Measurements from ENCODE around the gene AGTPBP1. TPM values are rescaled to one million over a fixed set of nuclear protein-coding genes. Genes with fewer than 3 reads are reported as not detected.

Gene AGTPBP1
- total RNA-seq, 1 experiment from 2014 or later: 14.0 TPM

DNA sequence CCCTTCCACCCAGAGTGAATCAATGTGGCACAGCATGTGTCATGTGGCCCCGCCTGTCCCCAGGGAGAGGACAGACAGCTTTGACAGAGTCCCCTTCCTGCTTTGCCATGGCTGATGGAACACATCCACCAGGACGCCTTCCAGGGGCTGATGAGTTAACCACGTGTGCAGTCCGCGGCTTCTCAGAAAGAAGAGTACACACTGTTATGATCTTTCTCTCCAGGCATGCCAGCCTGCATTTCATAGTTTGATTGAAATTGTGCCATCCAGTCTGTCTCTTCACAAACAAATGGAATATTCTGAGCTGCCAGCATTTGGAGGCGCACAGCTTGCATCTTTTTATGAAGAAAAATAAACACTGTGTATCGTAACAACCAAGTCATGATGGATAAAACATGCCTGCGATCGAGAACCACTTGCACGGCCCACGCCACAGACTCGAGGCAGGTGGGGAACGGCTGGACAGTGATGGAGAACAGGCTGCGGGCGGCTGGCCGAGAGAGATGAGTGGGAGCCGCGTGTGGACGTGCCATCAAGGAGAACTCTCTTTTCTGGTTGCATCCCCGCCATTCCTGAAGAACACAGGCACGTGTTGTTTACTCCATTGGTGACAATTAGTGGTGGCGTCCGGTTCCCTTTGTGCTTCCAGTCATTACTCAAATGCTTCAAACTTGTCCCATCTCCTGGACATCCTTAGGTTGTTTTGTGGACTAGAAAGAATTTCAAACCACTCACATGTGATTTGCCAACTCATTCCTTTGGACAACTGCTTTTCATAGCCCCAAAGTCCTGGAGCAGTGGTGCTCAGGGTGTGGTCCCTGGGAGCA, 220.2 kb downstream of the AGTPBP1 start:
- no peak for DNase-seq
- Mint-ChIP-seq H3K9me3 (ENCODE audit: low read depth, unreplicated experiment) (no peaks in the 10 kb centered on the region), H3K27me3 (ENCODE audit: unreplicated experiment) (peaks cover 28% of the 10 kb centered on the region), H3K27ac (ENCODE audit: unreplicated experiment) (no peak overlapping the region), H3K4me1 (ENCODE audit: low read depth, unreplicated experiment) (peaks cover 7% of the 10 kb centered on the region), H3K36me3 (ENCODE audit: insufficient read depth, unreplicated experiment) (no peaks in the 10 kb centered on the region), H3K4me3 (ENCODE audit: low read depth, unreplicated experiment) (no peak overlapping the region)
- TF ChIP-seq, protein P1, sequence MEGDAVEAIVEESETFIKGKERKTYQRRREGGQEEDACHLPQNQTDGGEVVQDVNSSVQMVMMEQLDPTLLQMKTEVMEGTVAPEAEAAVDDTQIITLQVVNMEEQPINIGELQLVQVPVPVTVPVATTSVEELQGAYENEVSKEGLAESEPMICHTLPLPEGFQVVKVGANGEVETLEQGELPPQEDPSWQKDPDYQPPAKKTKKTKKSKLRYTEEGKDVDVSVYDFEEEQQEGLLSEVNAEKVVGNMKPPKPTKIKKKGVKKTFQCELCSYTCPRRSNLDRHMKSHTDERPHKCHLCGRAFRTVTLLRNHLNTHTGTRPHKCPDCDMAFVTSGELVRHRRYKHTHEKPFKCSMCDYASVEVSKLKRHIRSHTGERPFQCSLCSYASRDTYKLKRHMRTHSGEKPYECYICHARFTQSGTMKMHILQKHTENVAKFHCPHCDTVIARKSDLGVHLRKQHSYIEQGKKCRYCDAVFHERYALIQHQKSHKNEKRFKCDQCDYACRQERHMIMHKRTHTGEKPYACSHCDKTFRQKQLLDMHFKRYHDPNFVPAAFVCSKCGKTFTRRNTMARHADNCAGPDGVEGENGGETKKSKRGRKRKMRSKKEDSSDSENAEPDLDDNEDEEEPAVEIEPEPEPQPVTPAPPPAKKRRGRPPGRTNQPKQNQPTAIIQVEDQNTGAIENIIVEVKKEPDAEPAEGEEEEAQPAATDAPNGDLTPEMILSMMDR (IDR thresholded peaks at IDR 0.05; ENCODE audit: unreplicated experiment): no peak
- CTCF ChIA-PET: no interaction called here
- BruUV-seq (replicated peaks): no TSS peak
- intact Hi-C loops (cut with micrococcal nuclease; ENCODE audit: unreplicated experiment): no loop called here

- H3K4me1 Mint-ChIP-seq (ENCODE audit: low read depth, unreplicated experiment): peaks cover 7% of the 10 kb centered on the region
- TF ChIP-seq, protein P1 (IDR thresholded peaks at IDR 0.05; ENCODE audit: unreplicated experiment): no peak
- no peak overlapping the region for H3K4me3 Mint-ChIP-seq (ENCODE audit: low read depth, unreplicated experiment)
- no TSS peak for BruUV-seq (replicated peaks)
- intact Hi-C loops (cut with micrococcal nuclease; ENCODE audit: unreplicated experiment): no loop called here
- CTCF ChIA-PET: interaction anchor here (0.6 kb wide), 1 partner anchor 452 kb away, joined by 6 read pairs; no protein-coding TSS in a partner anchor
- DNase-seq: peak; percentile 45
- no peaks in the 10 kb centered on the region for H3K9me3 Mint-ChIP-seq (ENCODE audit: low read depth, unreplicated experiment)
- H3K36me3 Mint-ChIP-seq (ENCODE audit: insufficient read depth, unreplicated experiment): no peaks in the 10 kb centered on the region
- H3K27ac Mint-ChIP-seq (ENCODE audit: unreplicated experiment): peak overlapping the region; percentile 37
- H3K27me3 Mint-ChIP-seq (ENCODE audit: unreplicated experiment): no peaks in the 10 kb centered on the region
Observed at GRCh38 chr9:85516976-85517637, 224.6 kb downstream of the AGTPBP1 start.

DNA sequence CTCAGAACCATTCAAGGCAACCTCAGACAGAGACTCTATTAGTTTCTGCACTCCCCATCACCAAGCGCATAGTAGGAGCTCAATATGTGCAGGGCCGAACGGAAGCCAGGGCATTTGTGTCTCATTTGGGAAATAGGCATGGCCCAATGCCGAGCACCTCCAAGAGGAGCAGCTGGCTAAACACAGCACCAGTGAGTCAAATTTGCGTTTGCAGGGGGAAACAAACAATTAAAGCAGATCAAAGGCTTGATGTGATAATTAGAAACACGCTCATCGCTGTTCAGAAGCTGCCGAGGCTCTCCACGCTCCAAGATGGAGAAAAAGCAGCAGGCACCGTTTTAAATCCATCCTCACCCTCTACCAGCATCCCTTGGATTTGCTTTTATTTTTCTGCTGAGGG, 225.3 kb downstream of the AGTPBP1 start:
- H3K36me3 Mint-ChIP-seq (ENCODE audit: insufficient read depth, unreplicated experiment): no peaks in the 10 kb centered on the region
- intact Hi-C loops (cut with micrococcal nuclease; ENCODE audit: unreplicated experiment): no loop called here
- H3K9me3 Mint-ChIP-seq (ENCODE audit: low read depth, unreplicated experiment): no peaks in the 10 kb centered on the region
- H3K4me3 Mint-ChIP-seq (ENCODE audit: low read depth, unreplicated experiment): no peak overlapping the region
- peaks cover under 1% of the 10 kb centered on the region for H3K27me3 Mint-ChIP-seq (ENCODE audit: unreplicated experiment)
- no TSS peak for BruUV-seq (replicated peaks)
- H3K4me1 Mint-ChIP-seq (ENCODE audit: low read depth, unreplicated experiment): peaks cover 7% of the 10 kb centered on the region
- CTCF ChIA-PET: interaction anchor here (0.6 kb wide), 1 partner anchor 452 kb away, joined by 6 read pairs; no protein-coding TSS in a partner anchor
- no peak overlapping the region for H3K27ac Mint-ChIP-seq (ENCODE audit: unreplicated experiment)
- DNase-seq: no peak
- TF ChIP-seq, protein P1 (IDR thresholded peaks at IDR 0.05; ENCODE audit: unreplicated experiment): no peak

- no peak overlapping the region for H3K27ac Mint-ChIP-seq (ENCODE audit: unreplicated experiment)
- BruUV-seq (replicated peaks): no TSS peak
- no peaks in the 10 kb centered on the region for H3K9me3 Mint-ChIP-seq (ENCODE audit: low read depth, unreplicated experiment)
- peaks cover 7% of the 10 kb centered on the region for H3K4me1 Mint-ChIP-seq (ENCODE audit: low read depth, unreplicated experiment)
- TF ChIP-seq, protein P1 (IDR thresholded peaks at IDR 0.05; ENCODE audit: unreplicated experiment): no peak
- CTCF ChIA-PET: no interaction called here
- H3K27me3 Mint-ChIP-seq (ENCODE audit: unreplicated experiment): peaks cover 15% of the 10 kb centered on the region
- H3K4me3 Mint-ChIP-seq (ENCODE audit: low read depth, unreplicated experiment): no peak overlapping the region
- no peak for DNase-seq
- intact Hi-C loops (cut with micrococcal nuclease; ENCODE audit: unreplicated experiment): no loop called here
- no peaks in the 10 kb centered on the region for H3K36me3 Mint-ChIP-seq (ENCODE audit: insufficient read depth, unreplicated experiment)
Observed at GRCh38 chr9:85515021-85515420, 226.7 kb downstream of the AGTPBP1 start.
